Measurements from ENCODE around the gene GREB1.

- TF ChIP-seq THYN1 (CRISPR knock-in tag; IDR thresholded peaks at IDR 0.05; ENCODE audit: borderline replicate concordance, low read depth) (no peak), ZNF784 (CRISPR knock-in tag; IDR thresholded peaks at IDR 0.05; ENCODE audit: borderline replicate concordance) (no peak), USF2 (IDR thresholded peaks at IDR 0.05; ENCODE audit: low read depth, low read length) (no peak), USF2 (CRISPR knock-in tag; IDR thresholded peaks at IDR 0.05; ENCODE audit: borderline replicate concordance) (no peak), ELK4 (CRISPR knock-in tag; IDR thresholded peaks at IDR 0.05; ENCODE audit: borderline replicate concordance) (no peak), ZNF230 (CRISPR knock-in tag; IDR thresholded peaks at IDR 0.05) (no peak), ZNF274 (CRISPR knock-in tag; IDR thresholded peaks at IDR 0.05) (no peak), REPIN1 (CRISPR knock-in tag; IDR thresholded peaks at IDR 0.05; ENCODE audit: borderline replicate concordance, low read depth) (no peak), ZNF709 (CRISPR knock-in tag; IDR thresholded peaks at IDR 0.05) (no peak), POLR2AphosphoS2 (IDR thresholded peaks at IDR 0.05; ENCODE audit: low read depth, low read length) (no peak), HCFC1 (IDR thresholded peaks at IDR 0.05; ENCODE audit: low read depth, low read length) (no peak), ZNF652 (CRISPR knock-in tag; IDR thresholded peaks at IDR 0.05; ENCODE audit: borderline replicate concordance, low read depth) (no peak), ZBTB7A (CRISPR knock-in tag; IDR thresholded peaks at IDR 0.05) (no peak)
Measured at GRCh38 chr2:11674983-11675382, 141.1 kb downstream of the GREB1 start.

Measured in HepG2 (cell line).